B cell (primary cell): Measurements from ENCODE around the gene FOXS1. TPM values are rescaled to one million over a fixed set of nuclear protein-coding genes. Genes with fewer than 3 reads are reported as not detected.

Experiments used
- ATAC-seq: fragments of 200-7000 bp; cut with Tn5 transposase; one replicate; pipeline ENCODE4 v1.10.0; 2021; ENCODE audit warnings: low read depth, mild to moderate bottlenecking, moderate number of reproducible peaks, moderate library complexity
- CTCF ChIA-PET: fragments of 350-600 bp; sonication (Branson Sonifier 250); formaldehyde crosslinking; loops from one replicate; lab custom pipeline; 2021; ENCODE audit warnings: antibody characterized with exemption, inconsistent platforms; lab: Charles Lee
- POLR2A ChIA-PET: fragments of 350-600 bp; sonication (Branson Sonifier 250); formaldehyde crosslinking; loops from one replicate; lab custom pipeline; 2021; ENCODE audit warnings: antibody characterized with exemption; lab: Charles Lee
- DNase-seq: peaks from one replicate; pipeline ENCODE4 v3.0.0; 2013
- H2AFZ ChIP-seq: 2 replicates; pipeline ENCODE4 v1.6.1; 2012; ENCODE audit warnings: mild to moderate bottlenecking, low read depth, low read length; ENCODE audit not compliant: insufficient read depth, poor library complexity, severe bottlenecking
- H3K27ac ChIP-seq, 2 donors: 1 replicate in 1 of 2; 2 replicates in 1 of 2; pipeline ENCODE4 v1.5.1; 2012 to 2013; ENCODE audit warnings: low read length in 2 of 2, mild to moderate bottlenecking in 2 of 2, moderate library complexity in 1 of 2
- H3K27me3 ChIP-seq, 4 experiments: fragments of 200-600 bp in 1 of 4; sonication (generic) in 1 of 4; replicated peaks in 1 of 4; 1 replicate in 2 of 4; 2 replicates in 2 of 4; pipeline versions ENCODE4 v1.6.1 to v1.7.0; 2013 to 2016; ENCODE audit warnings: low read length in 3 of 4, mild to moderate bottlenecking in 2 of 4, mixed read lengths in 1 of 4, moderate library complexity in 1 of 4; ENCODE audit not compliant: insufficient read depth in 4 of 4, control insufficient read depth in 3 of 4; ENCODE audit errors: control extremely low read depth in 1 of 4
- H3K36me3 ChIP-seq, 2 experiments: replicated peaks in 1 of 2; 1 replicate in 1 of 2; 2 replicates in 1 of 2; pipeline versions ENCODE4 v1.6.1 to v1.7.1; 2013; ENCODE audit warnings: low read length in 1 of 2; ENCODE audit not compliant: insufficient read depth in 2 of 2, control insufficient read depth in 1 of 2; ENCODE audit errors: control extremely low read depth in 1 of 2, extremely low read depth in 1 of 2
- H3K4me1 ChIP-seq, 2 donors: fragments of 200-600 bp in 1 of 2; sonication (generic) in 1 of 2; 1 replicate in 1 of 2; 2 replicates in 1 of 2; pipeline versions ENCODE4 v1.5.1 to v1.6.1; 2013 to 2017; ENCODE audit warnings: low read length in 2 of 2; ENCODE audit not compliant: control insufficient read depth in 2 of 2, insufficient read depth in 2 of 2
- H3K4me2 ChIP-seq: replicated peaks from 2 replicates; pipeline ENCODE3; 2012; ENCODE audit warnings: mild to moderate bottlenecking, low read depth, low read length; ENCODE audit not compliant: poor library complexity, severe bottlenecking
- H3K4me3 ChIP-seq, 5 experiments: fragments of 200-600 bp in 1 of 5; sonication (generic) in 1 of 5; 1 replicate in 3 of 5; 2 replicates in 2 of 5; pipeline versions ENCODE4 v1.5.1 to v1.7.0; 2011 to 2016; ENCODE audit warnings: low read length in 4 of 5, mild to moderate bottlenecking in 4 of 5, low read depth in 2 of 5, control low read depth in 1 of 5, moderate library complexity in 1 of 5; ENCODE audit not compliant: insufficient read depth in 1 of 5; ENCODE audit errors: control extremely low read depth in 1 of 5, extremely low read depth in 1 of 5
- H3K79me2 ChIP-seq: fragments of 200-600 bp; sonication (generic); one replicate; pipeline ENCODE4 v1.6.0; 2016; ENCODE audit warnings: low read length; ENCODE audit not compliant: control insufficient read depth, insufficient read depth
- H3K9ac ChIP-seq: fragments of 200-600 bp; sonication (generic); 2 replicates; pipeline ENCODE4 v1.6.1; 2017; ENCODE audit warnings: mild to moderate bottlenecking, low read length, moderate library complexity
- H3K9me3 ChIP-seq, 3 donors: one replicate each; pipeline versions ENCODE4 v1.6.1 to v1.7.1; 2013; ENCODE audit warnings: low read length in 2 of 3; ENCODE audit not compliant: control insufficient read depth in 2 of 3, insufficient read depth in 1 of 3; ENCODE audit errors: control extremely low read depth in 1 of 3
- H4K20me1 ChIP-seq: 2 replicates; pipeline ENCODE4 v1.6.0; 2012; ENCODE audit warnings: mild to moderate bottlenecking, low read length; ENCODE audit not compliant: insufficient read depth, control insufficient read depth, poor library complexity, severe bottlenecking
- H3K27ac Mint-ChIP-seq: one replicate; pipeline ENCODE4 v1.8.0; 2021; ENCODE audit warnings: mixed read lengths
- H3K27me3 Mint-ChIP-seq: one replicate; pipeline ENCODE4 v1.8.0; 2021; ENCODE audit warnings: mixed read lengths
- H3K4me1 Mint-ChIP-seq: one replicate; pipeline ENCODE4 v1.8.0; 2021; ENCODE audit warnings: mixed read lengths
- H3K4me3 Mint-ChIP-seq: one replicate; pipeline ENCODE4 v1.8.0; 2021; ENCODE audit warnings: mixed read lengths
- H3K9me3 Mint-ChIP-seq: one replicate; pipeline ENCODE4 v1.8.0; 2022; ENCODE audit warnings: mixed read lengths; ENCODE audit not compliant: insufficient read depth
- EZH2 ChIP-seq: IDR thresholded peaks from 2 replicates; pipeline ENCODE4 v1.6.1; 2012; ENCODE audit warnings: borderline replicate concordance, low read depth, mild to moderate bottlenecking, moderate library complexity, low read length; ENCODE audit not compliant: insufficient read depth, poor library complexity, severe bottlenecking
- WGBS: methylation state at CpG from one replicate; pipeline ENCODE4 v1.1.5; 2013; ENCODE audit warnings: missing lambda C conversion rate; ENCODE audit not compliant: insufficient coverage; 5-methylcytosine and 5-hydroxymethylcytosine counted together
- intact Hi-C: fragments of 100-400 bp; cut with micrococcal nuclease; formaldehyde crosslinking; loops from one replicate; pipeline ENCODE4 v1.10.0; 2022
- polyA plus RNA-seq: library from polyadenylated mRNA; depleted of rRNA; stranded (reverse); fragments of >200 nt; gene quantifications from 2 replicates; pipeline ENCODE4 v1.2.3, GENCODE V29; 2012
- total RNA-seq, 2 donors: library from RNA; stranded (reverse); fragments of 120-200 nt in 1 of 2; gene quantifications; 1 replicate in 1 of 2; 2 replicates in 1 of 2; pipeline versions ENCODE4 v1.2.3 to v1.2.4, GENCODE V29; 2013 to 2022
- TF ChIP-seq, protein P1 (sequence below): fragments of 200-600 bp; IDR thresholded peaks from one replicate; pipeline ENCODE4 v1.8.0; 2022; ENCODE audit warnings: antibody characterized with exemption, mild to moderate bottlenecking

The FOXS1 gene
- total and polyA plus RNA-seq, 2 donors (not counting 1 experiment from before 2014, with no cell fraction given): not detected

DNA sequence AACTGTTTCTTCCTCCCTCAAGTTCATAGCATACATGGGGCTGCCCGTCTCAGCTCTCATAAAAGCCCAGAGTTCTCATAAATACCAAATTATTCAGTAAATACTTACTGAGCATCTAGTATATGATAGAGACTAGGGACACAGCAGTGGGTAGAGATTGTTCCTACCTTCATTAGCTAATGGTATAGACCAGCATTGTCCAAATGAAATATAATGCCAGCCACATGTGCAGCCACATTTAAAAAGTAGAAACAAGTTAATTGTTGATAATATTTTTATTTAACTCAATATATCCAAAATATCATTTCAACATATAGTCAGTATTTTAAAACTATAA lies 26.2 kb upstream of the FOXS1 start:
- Histone ChIP-seq H3K27ac (no peak overlapping the region), H3K9ac (no peak overlapping the region), H3K4me2 (no peak overlapping the region), H3K4me3 (no peak overlapping the region), H3K9me3 (peaks cover 0 to 3% (median 0%) of the 10 kb centered on the region in 3 donors), H4K20me1 (no peaks in the 10 kb centered on the region), H3K36me3 (no peaks in the 10 kb centered on the region), H2AFZ (no peak overlapping the region), H3K79me2 (no peaks in the 10 kb centered on the region), H3K27me3 (peaks cover 0 to 30% (median 12%) of the 10 kb centered on the region in 4 experiments), H3K4me1 (peaks cover 29 to 31% of the 10 kb centered on the region in 2 donors)
- intact Hi-C loops: no loop called here
- DNase-seq: no peak
- H3K4me1 Mint-ChIP-seq: peaks cover 28% of the 10 kb centered on the region
- peak overlapping the region; percentile 94 for H3K4me3 Mint-ChIP-seq
- no peaks in the 10 kb centered on the region for H3K9me3 Mint-ChIP-seq
- TF ChIP-seq EZH2: no peak
- TF ChIP-seq, protein P1, sequence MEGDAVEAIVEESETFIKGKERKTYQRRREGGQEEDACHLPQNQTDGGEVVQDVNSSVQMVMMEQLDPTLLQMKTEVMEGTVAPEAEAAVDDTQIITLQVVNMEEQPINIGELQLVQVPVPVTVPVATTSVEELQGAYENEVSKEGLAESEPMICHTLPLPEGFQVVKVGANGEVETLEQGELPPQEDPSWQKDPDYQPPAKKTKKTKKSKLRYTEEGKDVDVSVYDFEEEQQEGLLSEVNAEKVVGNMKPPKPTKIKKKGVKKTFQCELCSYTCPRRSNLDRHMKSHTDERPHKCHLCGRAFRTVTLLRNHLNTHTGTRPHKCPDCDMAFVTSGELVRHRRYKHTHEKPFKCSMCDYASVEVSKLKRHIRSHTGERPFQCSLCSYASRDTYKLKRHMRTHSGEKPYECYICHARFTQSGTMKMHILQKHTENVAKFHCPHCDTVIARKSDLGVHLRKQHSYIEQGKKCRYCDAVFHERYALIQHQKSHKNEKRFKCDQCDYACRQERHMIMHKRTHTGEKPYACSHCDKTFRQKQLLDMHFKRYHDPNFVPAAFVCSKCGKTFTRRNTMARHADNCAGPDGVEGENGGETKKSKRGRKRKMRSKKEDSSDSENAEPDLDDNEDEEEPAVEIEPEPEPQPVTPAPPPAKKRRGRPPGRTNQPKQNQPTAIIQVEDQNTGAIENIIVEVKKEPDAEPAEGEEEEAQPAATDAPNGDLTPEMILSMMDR: no peak
- ATAC-seq: no peak
- ChIA-PET CTCF (interaction anchor here (0.7 to 3.9 kb wide), 6 partner anchors 10 to 25 kb away, joined by 3 to 20 read pairs (median 3); no protein-coding TSS in a partner anchor), POLR2A (no interaction called here)
- no peak overlapping the region for H3K27ac Mint-ChIP-seq
- peaks cover 18% of the 10 kb centered on the region for H3K27me3 Mint-ChIP-seq
- WGBS: no CpG with 5 or more reads among the region's 1 CpG
